Measurements from ENCODE around the gene FAM168A. TPM values are rescaled to one million over a fixed set of nuclear protein-coding genes. Genes with fewer than 3 reads are reported as not detected.

FAM168A gene
- total and polyA plus RNA-seq, 4 donors, result 4.8 to 14.6 (median 9.1) TPM

GRCh38 chr11:73446766-73447165 lies 151.1 kb downstream of the FAM168A start:
- Histone ChIP-seq H3K27ac (ENCODE audit: low read depth in 1 of 2, low read length in 2 of 2) (no peak overlapping the region), H3K36me3 (ENCODE audit: control insufficient read depth in 4 of 4, insufficient read depth in 3 of 4, low read depth in 1 of 4, low read length in 3 of 4) (no peaks in the 10 kb centered on the region), H3K4me3 (ENCODE audit: low read depth in 1 of 3, low read length in 3 of 3) (no peak overlapping the region), H3K27me3 (ENCODE audit: control insufficient read depth in 4 of 4, insufficient read depth in 4 of 4, low read length in 3 of 4) (no peaks in the 10 kb centered on the region), H3K9ac (ENCODE audit: low read depth in 1 of 2, low read length in 2 of 2) (no peak overlapping the region), H3K4me1 (ENCODE audit: control insufficient read depth in 4 of 4, insufficient read depth in 4 of 4, low read length in 3 of 4) (peaks cover 0 to 1% (median 0%) of the 10 kb centered on the region in 4 donors), H3K9me3 (ENCODE audit: control insufficient read depth in 4 of 4, low read length in 3 of 4) (no peaks in the 10 kb centered on the region)
- DNase-seq (ENCODE audit: low spot score), result no peak
- TF ChIP-seq MAX (IDR thresholded peaks at IDR 0.05) (no peak), REST (IDR thresholded peaks at IDR 0.05) (no peak), TAF1 (conservative IDR thresholded peaks at IDR 0.05) (no peak), RAD21 (IDR thresholded peaks at IDR 0.05) (no peak), HNF4G (IDR thresholded peaks at IDR 0.05) (no peak), ATF3 (IDR thresholded peaks at IDR 0.05) (no peak)
- 91% methylated on average over 2 of the region's 2 CpGs for WGBS

GRCh38 chr11:73445980-73446379 lies 151.9 kb downstream of the FAM168A start:
- H3K4me3 ChIP-seq (ENCODE audit: low read depth in 1 of 3, low read length in 3 of 3), result no peak overlapping the region
- DNase-seq (ENCODE audit: low spot score), result no peak
- TF ChIP-seq GABPA (IDR thresholded peaks at IDR 0.05 in 1 of 2, conservative IDR thresholded peaks at IDR 0.05 in 1 of 2) (no peak), RXRA (IDR thresholded peaks at IDR 0.05) (no peak), TAF1 (conservative IDR thresholded peaks at IDR 0.05) (no peak), YY1 (IDR thresholded peaks at IDR 0.05) (no peak), EGR1 (IDR thresholded peaks at IDR 0.05; ENCODE audit: low read depth in 2 of 2) (no peak), ZBTB33 (IDR thresholded peaks at IDR 0.05) (no peak), HNF4A (conservative IDR thresholded peaks at IDR 0.05) (no peak), ATF3 (IDR thresholded peaks at IDR 0.05) (no peak), NR2F2 (IDR thresholded peaks at IDR 0.05) (no peak), CTCF (IDR thresholded peaks at IDR 0.05; ENCODE audit: low read depth, low read length, missing input control) (no peak), SP1 (IDR thresholded peaks at IDR 0.05) (no peak), FOXA1 (IDR thresholded peaks at IDR 0.05) (no peak)
- no peaks in the 10 kb centered on the region for H3K27me3 ChIP-seq (ENCODE audit: control insufficient read depth in 4 of 4, insufficient read depth in 4 of 4, low read length in 3 of 4)
- H3K4me1 ChIP-seq (ENCODE audit: control insufficient read depth in 4 of 4, insufficient read depth in 4 of 4, low read length in 3 of 4), result peaks cover 0 to 1% (median 0%) of the 10 kb centered on the region in 4 donors
- H3K9me3 ChIP-seq (ENCODE audit: control insufficient read depth in 4 of 4, low read length in 3 of 4), result no peaks in the 10 kb centered on the region
- H3K36me3 ChIP-seq (ENCODE audit: control insufficient read depth in 4 of 4, insufficient read depth in 3 of 4, low read depth in 1 of 4, low read length in 3 of 4), result no peaks in the 10 kb centered on the region
- no peak overlapping the region for H3K9ac ChIP-seq (ENCODE audit: low read depth in 1 of 2, low read length in 2 of 2)
- H3K27ac ChIP-seq (ENCODE audit: low read depth in 1 of 2, low read length in 2 of 2), result no peak overlapping the region

Measured in liver (tissue), 9 donors.